ENCODE measurements around the gene NRG2. TPM values are rescaled to one million over a fixed set of nuclear protein-coding genes. Genes with fewer than 3 reads are reported as not detected.

NRG2 gene
- polyA plus RNA-seq, 1 of the 3 experiments (the other 2 are of a cell fraction) = 3.7 TPM

GRCh38 chr5:140000332-140000731 is 42.8 kb downstream of the NRG2 start (continued):
- TF ChIP-seq REST (IDR thresholded peaks at IDR 0.05; ENCODE audit: low read depth, low read length) = no peak

GRCh38 chr5:139998837-139999236 is 44.3 kb downstream of the NRG2 start:
- Histone ChIP-seq H3K27me3 (ENCODE audit: insufficient read depth) (no peaks in the 10 kb centered on the region), H2AFZ (ENCODE audit: low read depth) (no peak overlapping the region), H4K20me1 (ENCODE audit: insufficient read depth) (no peaks in the 10 kb centered on the region), H3K79me2 (ENCODE audit: insufficient read depth) (no peaks in the 10 kb centered on the region), H3K27ac (ENCODE audit: low read depth in 2 of 2, low read length in 1 of 2) (no peak overlapping the region), H3F3A (replicated peaks; ENCODE audit: insufficient read depth) (no peaks in the 10 kb centered on the region), H3K36me3 (replicated peaks in 1 of 2; ENCODE audit: control insufficient read depth in 1 of 2, insufficient read depth in 2 of 2, low read length in 1 of 2) (no peaks in the 10 kb centered on the region), H3K4me1 (ENCODE audit: control insufficient read depth in 1 of 2, insufficient read depth in 2 of 2, low read depth in 1 of 2, low read length in 1 of 2) (peaks cover 0 to 4% of the 10 kb centered on the region in 2 experiments; a peak in 1 of 4 replicates), H3K9me3 (no peaks in the 10 kb centered on the region), H3K4me3 (ENCODE audit: low read depth in 2 of 2, low read length in 1 of 2) (no peak overlapping the region), H3K9ac (no peak overlapping the region), H3K4me2 (no peak overlapping the region), H3K9me2 (no peaks in the 10 kb centered on the region)
- no peak for DNase-seq
- 60% methylated on average over 3 of the region's 3 CpGs for WGBS (ENCODE audit: low lambda C conversion rate)
- CTCF ChIA-PET = no interaction called here
- POLR2A ChIA-PET = no interaction called here
- TF ChIP-seq SIN3A (IDR thresholded peaks at IDR 0.05; ENCODE audit: borderline replicate concordance, low read depth, low read length) = no peak
- no peak for TF ChIP-seq CTCF (IDR thresholded peaks at IDR 0.05)
- TF ChIP-seq MXI1 (IDR thresholded peaks at IDR 0.05; ENCODE audit: low read depth, low read length) = no peak
- no peak for TF ChIP-seq ELF1 (IDR thresholded peaks at IDR 0.05)
- TF ChIP-seq TEAD4 (IDR thresholded peaks at IDR 0.05; ENCODE audit: borderline replicate concordance, insufficient read depth) = no peak
- TF ChIP-seq ZBTB33 (IDR thresholded peaks at IDR 0.05; ENCODE audit: borderline replicate concordance, low read depth) = no peak
- no peak for TF ChIP-seq NFIC (IDR thresholded peaks at IDR 0.05; ENCODE audit: borderline replicate concordance)
- no peak for TF ChIP-seq MEF2A (IDR thresholded peaks at IDR 0.05; ENCODE audit: borderline replicate concordance, low read depth)
